Neural cell (in vitro differentiated cells): ENCODE data around the gene MVD.

ENCODE experiments used
- EP300 ChIP-seq: fragments of 450-650 bp; conservative IDR thresholded peaks from 2 replicates; pipeline ENCODE4 v1.6.1; 2014; ENCODE audit warnings: antibody characterized with exemption, mild to moderate bottlenecking, moderate library complexity; ENCODE audit not compliant: poor library complexity, severe bottlenecking
- EZH2 ChIP-seq: fragments of 200-600, 300-800 bp; shearing (Covaris generic), sonication (generic); IDR thresholded peaks from 2 replicates; pipeline ENCODE4 v1.6.1; 2014; ENCODE audit warnings: antibody characterized with exemption, low read length, borderline replicate concordance, mild to moderate bottlenecking; ENCODE audit not compliant: insufficient read depth, poor library complexity, severe bottlenecking
- POLR2AphosphoS5 ChIP-seq: IDR thresholded peaks from 2 replicates; pipeline ENCODE4 v1.6.1; 2012
- SMC3 ChIP-seq: fragments of 450-650 bp; conservative IDR thresholded peaks from 2 replicates; pipeline ENCODE4 v1.6.1; 2014; ENCODE audit warnings: antibody characterized with exemption, mild to moderate bottlenecking, moderate library complexity; ENCODE audit not compliant: poor library complexity
- TAF1 ChIP-seq: IDR thresholded peaks from 2 replicates; pipeline ENCODE4 v1.6.1; 2012; ENCODE audit warnings: low read depth
- TF ChIP-seq, protein P1 (sequence below): fragments of 450-650 bp; IDR thresholded peaks from 2 replicates; pipeline ENCODE4 v1.5.1; 2014; ENCODE audit warnings: antibody characterized with exemption, mild to moderate bottlenecking, moderate library complexity; ENCODE audit not compliant: poor library complexity, severe bottlenecking
- TF ChIP-seq, protein P2 (sequence below): IDR thresholded peaks from 2 replicates; pipeline ENCODE4 v1.6.1; 2012; ENCODE audit warnings: borderline replicate concordance

- TF ChIP-seq, protein P1, sequence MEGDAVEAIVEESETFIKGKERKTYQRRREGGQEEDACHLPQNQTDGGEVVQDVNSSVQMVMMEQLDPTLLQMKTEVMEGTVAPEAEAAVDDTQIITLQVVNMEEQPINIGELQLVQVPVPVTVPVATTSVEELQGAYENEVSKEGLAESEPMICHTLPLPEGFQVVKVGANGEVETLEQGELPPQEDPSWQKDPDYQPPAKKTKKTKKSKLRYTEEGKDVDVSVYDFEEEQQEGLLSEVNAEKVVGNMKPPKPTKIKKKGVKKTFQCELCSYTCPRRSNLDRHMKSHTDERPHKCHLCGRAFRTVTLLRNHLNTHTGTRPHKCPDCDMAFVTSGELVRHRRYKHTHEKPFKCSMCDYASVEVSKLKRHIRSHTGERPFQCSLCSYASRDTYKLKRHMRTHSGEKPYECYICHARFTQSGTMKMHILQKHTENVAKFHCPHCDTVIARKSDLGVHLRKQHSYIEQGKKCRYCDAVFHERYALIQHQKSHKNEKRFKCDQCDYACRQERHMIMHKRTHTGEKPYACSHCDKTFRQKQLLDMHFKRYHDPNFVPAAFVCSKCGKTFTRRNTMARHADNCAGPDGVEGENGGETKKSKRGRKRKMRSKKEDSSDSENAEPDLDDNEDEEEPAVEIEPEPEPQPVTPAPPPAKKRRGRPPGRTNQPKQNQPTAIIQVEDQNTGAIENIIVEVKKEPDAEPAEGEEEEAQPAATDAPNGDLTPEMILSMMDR: no peak
- TF ChIP-seq TAF1: no peak
- TF ChIP-seq SMC3: no peak
- TF ChIP-seq, protein P2, sequence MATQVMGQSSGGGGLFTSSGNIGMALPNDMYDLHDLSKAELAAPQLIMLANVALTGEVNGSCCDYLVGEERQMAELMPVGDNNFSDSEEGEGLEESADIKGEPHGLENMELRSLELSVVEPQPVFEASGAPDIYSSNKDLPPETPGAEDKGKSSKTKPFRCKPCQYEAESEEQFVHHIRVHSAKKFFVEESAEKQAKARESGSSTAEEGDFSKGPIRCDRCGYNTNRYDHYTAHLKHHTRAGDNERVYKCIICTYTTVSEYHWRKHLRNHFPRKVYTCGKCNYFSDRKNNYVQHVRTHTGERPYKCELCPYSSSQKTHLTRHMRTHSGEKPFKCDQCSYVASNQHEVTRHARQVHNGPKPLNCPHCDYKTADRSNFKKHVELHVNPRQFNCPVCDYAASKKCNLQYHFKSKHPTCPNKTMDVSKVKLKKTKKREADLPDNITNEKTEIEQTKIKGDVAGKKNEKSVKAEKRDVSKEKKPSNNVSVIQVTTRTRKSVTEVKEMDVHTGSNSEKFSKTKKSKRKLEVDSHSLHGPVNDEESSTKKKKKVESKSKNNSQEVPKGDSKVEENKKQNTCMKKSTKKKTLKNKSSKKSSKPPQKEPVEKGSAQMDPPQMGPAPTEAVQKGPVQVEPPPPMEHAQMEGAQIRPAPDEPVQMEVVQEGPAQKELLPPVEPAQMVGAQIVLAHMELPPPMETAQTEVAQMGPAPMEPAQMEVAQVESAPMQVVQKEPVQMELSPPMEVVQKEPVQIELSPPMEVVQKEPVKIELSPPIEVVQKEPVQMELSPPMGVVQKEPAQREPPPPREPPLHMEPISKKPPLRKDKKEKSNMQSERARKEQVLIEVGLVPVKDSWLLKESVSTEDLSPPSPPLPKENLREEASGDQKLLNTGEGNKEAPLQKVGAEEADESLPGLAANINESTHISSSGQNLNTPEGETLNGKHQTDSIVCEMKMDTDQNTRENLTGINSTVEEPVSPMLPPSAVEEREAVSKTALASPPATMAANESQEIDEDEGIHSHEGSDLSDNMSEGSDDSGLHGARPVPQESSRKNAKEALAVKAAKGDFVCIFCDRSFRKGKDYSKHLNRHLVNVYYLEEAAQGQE: no peak
- no peak for TF ChIP-seq POLR2AphosphoS5
- TF ChIP-seq EZH2: no peak
- TF ChIP-seq EP300: no peak
Measured at GRCh38 chr16:88699180-88699579, 36.3 kb upstream of the MVD start.
